ENCODE data around the gene IPO5. TPM values are rescaled to one million over a fixed set of nuclear protein-coding genes. Genes with fewer than 3 reads are reported as not detected.

The IPO5 gene
- total and polyA plus RNA-seq, 2 of the 8 experiments (the other 6 are each of a cell fraction or from before 2014, with no cell fraction given): 143 to 410 TPM

DNA sequence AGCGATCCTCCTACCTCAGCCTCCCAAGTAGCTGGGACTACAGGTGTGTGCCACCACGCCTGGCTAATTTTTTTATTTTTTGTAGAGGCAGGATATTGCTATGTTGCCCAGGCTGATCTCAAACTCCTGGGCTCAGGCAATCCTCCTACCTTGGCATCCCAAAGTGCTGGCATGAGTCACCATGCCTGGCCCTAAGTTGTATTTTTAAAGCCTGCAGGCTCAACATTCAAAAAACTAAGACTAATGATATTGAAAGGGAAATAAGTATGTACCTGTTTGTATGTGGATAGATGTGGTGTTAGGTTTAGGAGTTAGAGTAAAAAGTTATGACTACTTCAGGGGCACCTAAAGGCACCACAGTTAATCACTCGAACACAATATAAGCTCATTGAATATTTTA is 5.4 kb upstream of the IPO5 start:
- CTCF ChIA-PET (ENCODE audit: partially characterized antibody): no interaction called here
- Histone ChIP-seq H3K56ac (replicated peaks; ENCODE audit: insufficient read length, low read depth, low read length) (no peak overlapping the region), H2BK20ac (ENCODE audit: low read length) (no peak overlapping the region), H3K23ac (ENCODE audit: insufficient read length) (no peak overlapping the region), H3K27ac (ENCODE audit: low read depth, low read length) (no peak overlapping the region), H2BK12ac (ENCODE audit: low read depth, low read length) (no peak overlapping the region), H3K23me2 (ENCODE audit: low read depth, low read length) (no peaks in the 10 kb centered on the region), H3K18ac (ENCODE audit: extremely low read depth, low read length) (no peak overlapping the region), H4K20me1 (replicated peaks in 1 of 2; ENCODE audit: control insufficient read depth in 1 of 2, insufficient read depth in 2 of 2, low read length in 2 of 2) (no peaks in the 10 kb centered on the region), H2AFZ (ENCODE audit: low read length) (no peak overlapping the region), H4K91ac (replicated peaks; ENCODE audit: insufficient read length, low read length) (no peak overlapping the region), H3K79me2 (ENCODE audit: control insufficient read depth in 1 of 2, insufficient read depth in 2 of 2, low read length in 2 of 2) (no peaks in the 10 kb centered on the region), H2BK15ac (ENCODE audit: low read length) (no peak overlapping the region), H3K9ac (replicated peaks in 1 of 4; ENCODE audit: extremely low read depth in 1 of 4, low read depth in 3 of 4, low read length in 3 of 4) (no peak overlapping the region), H2BK5ac (ENCODE audit: low read depth, low read length) (no peak overlapping the region), H2BK120ac (replicated peaks; ENCODE audit: low read depth, low read length) (no peak overlapping the region), H4K5ac (ENCODE audit: insufficient read length, low read depth, low read length) (no peak overlapping the region), H3K4me2 (ENCODE audit: insufficient read depth in 1 of 2, low read depth in 2 of 2, low read length in 2 of 2) (no peak overlapping the region), H3K14ac (ENCODE audit: insufficient read length) (no peak overlapping the region), H3K27me3 (replicated peaks in 1 of 4; ENCODE audit: control insufficient read depth in 3 of 4, extremely low read depth in 1 of 4, insufficient read depth in 3 of 4, low read length in 3 of 4) (no peaks in the 10 kb centered on the region), H4K8ac (ENCODE audit: extremely low read depth, insufficient read depth, low read length) (no peak overlapping the region), H3K4me1 (replicated peaks in 1 of 4; ENCODE audit: control insufficient read depth in 3 of 4, insufficient read depth in 4 of 4, low read length in 3 of 4) (no peaks in the 10 kb centered on the region), H3K4ac (replicated peaks; ENCODE audit: insufficient read length, low read depth, low read length) (no peak overlapping the region), H3K4me3 (ENCODE audit: extremely low read depth in 1 of 4, insufficient read depth in 2 of 4, low read depth in 3 of 4, low read length in 4 of 4) (no peak overlapping the region), H3K36me3 (ENCODE audit: control insufficient read depth in 2 of 4, insufficient read depth in 4 of 4, low read length in 3 of 4) (no peaks in the 10 kb centered on the region), H3K79me1 (ENCODE audit: low read depth, low read length) (no peaks in the 10 kb centered on the region), H3K9me3 (ENCODE audit: insufficient read depth in 2 of 2, low read depth in 1 of 2, low read length in 1 of 2) (peaks cover 0 to 4% of the 10 kb centered on the region in 2 experiments; a peak in 1 of 4 replicates), H2AK5ac (ENCODE audit: low read depth, low read length) (no peak overlapping the region)
- DNase-seq (ENCODE audit: low read depth in 1 of 2, low spot score in 2 of 2) (no peak), FAIRE-seq (no peak)
- POLR2A ChIA-PET (ENCODE audit: partially characterized antibody): no interaction called here
- 80% methylated on average over 3 of the region's 3 CpGs; no CpG with 5 or more reads in 1 of the 2 experiments for WGBS, 2 experiments (ENCODE audit: extremely low coverage in 1 of 2, insufficient coverage in 1 of 2, insufficient read length in 1 of 2, insufficient replicate concordance in 2 of 2, low coverage in 1 of 2, low lambda C conversion rate in 2 of 2, missing lambda C conversion rate in 1 of 2)
- TF ChIP-seq EZH2 (IDR thresholded peaks at IDR 0.05; ENCODE audit: low read depth, low read length, severe bottlenecking): no peak
- no peak for TF ChIP-seq BACH1 (IDR thresholded peaks at IDR 0.05; ENCODE audit: low read length)
- TF ChIP-seq RXRA (IDR thresholded peaks at IDR 0.05; ENCODE audit: insufficient read depth, low read depth, low read length): no peak
- no peak for TF ChIP-seq TCF12 (IDR thresholded peaks at IDR 0.05; ENCODE audit: low read depth, low read length)
- TF ChIP-seq, protein P1, sequence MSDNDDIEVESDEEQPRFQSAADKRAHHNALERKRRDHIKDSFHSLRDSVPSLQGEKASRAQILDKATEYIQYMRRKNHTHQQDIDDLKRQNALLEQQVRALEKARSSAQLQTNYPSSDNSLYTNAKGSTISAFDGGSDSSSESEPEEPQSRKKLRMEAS (IDR thresholded peaks at IDR 0.05): no peak
- TF ChIP-seq, protein P2, sequence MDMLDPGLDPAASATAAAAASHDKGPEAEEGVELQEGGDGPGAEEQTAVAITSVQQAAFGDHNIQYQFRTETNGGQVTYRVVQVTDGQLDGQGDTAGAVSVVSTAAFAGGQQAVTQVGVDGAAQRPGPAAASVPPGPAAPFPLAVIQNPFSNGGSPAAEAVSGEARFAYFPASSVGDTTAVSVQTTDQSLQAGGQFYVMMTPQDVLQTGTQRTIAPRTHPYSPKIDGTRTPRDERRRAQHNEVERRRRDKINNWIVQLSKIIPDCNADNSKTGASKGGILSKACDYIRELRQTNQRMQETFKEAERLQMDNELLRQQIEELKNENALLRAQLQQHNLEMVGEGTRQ (IDR thresholded peaks at IDR 0.05; ENCODE audit: low read length): no peak
- TF ChIP-seq FOSL1 (IDR thresholded peaks at IDR 0.05; ENCODE audit: insufficient read depth, low read depth, low read length): no peak
- TF ChIP-seq CBX8 (IDR thresholded peaks at IDR 0.05; ENCODE audit: borderline replicate concordance, low read depth, low read length): no peak
- no peak for TF ChIP-seq CHD1 (IDR thresholded peaks at IDR 0.05; ENCODE audit: low read depth, low read length)
- no peak for TF ChIP-seq SIX5 (IDR thresholded peaks at IDR 0.05; ENCODE audit: low read depth, low read length)
- no peak for TF ChIP-seq EP300 (IDR thresholded peaks at IDR 0.05; ENCODE audit: borderline replicate concordance in 1 of 2, low read depth in 2 of 2, low read length in 2 of 2)
- TF ChIP-seq JUN (IDR thresholded peaks at IDR 0.05; ENCODE audit: low read depth, low read length): no peak
